Activated CD8-positive, alpha-beta memory T cell treated with anti-CD3 and anti-CD28 coated beads, Interleukin-2, amount 50 U/mL, for 48 hours (primary cell): ENCODE results near the gene GSTO2.

ENCODE experiments used
- DNase-seq: peaks from one replicate; pipeline ENCODE4 v3.0.0-alpha.2; 2020

GSTO2 gene

DNA sequence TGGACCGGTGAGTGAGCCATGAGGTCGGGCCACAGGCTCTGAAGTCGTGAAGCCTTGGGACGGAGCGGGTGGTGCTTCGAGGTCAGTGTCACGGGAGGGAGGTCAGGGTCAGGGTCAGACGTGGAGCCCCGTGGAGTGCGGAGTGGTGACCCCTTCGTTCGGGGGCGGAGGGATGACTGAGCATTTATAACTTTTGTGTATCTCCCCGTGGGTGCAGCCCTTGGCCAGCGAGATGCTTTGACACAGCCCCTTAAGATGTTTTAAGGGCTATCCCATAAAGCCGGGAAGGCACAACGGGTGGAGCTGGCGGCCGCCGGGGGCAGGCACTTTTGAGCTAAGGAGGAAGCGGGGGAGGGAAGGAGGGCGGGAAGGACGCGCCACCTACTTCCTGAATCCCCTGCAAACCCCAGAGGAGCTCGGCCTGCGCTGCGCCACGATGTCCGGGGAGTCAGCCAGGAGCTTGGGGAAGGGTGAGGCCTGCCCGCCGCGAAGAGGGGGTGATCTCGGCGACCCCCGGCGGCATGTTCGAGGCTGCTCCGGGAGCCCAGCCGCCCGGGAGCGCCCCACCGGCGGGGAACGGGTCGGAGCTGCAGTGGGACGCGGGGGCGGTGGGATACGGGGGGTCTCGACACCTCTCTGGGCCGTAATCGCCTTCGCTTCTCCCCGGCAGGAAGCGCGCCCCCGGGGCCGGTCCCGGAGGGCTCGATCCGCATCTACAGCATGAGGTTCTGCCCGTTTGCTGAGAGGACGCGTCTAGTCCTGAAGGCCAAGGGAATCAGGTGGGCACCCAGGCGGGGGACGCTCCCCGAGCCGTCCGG, 14.3 kb upstream of the GSTO2 start, which contains the start of gene GSTO1:
TSS of gene GSTO1 (plus strand) at position 400 of the 818 bp plus-strand sequence. CDS start at position 437, 37 bp downstream.
- peak; percentile 79 for DNase-seq

- no peak for DNase-seq
These were observed 13.5 kb upstream of the GSTO2 start for GRCh38 chr10:104255311-104255981.

DNA sequence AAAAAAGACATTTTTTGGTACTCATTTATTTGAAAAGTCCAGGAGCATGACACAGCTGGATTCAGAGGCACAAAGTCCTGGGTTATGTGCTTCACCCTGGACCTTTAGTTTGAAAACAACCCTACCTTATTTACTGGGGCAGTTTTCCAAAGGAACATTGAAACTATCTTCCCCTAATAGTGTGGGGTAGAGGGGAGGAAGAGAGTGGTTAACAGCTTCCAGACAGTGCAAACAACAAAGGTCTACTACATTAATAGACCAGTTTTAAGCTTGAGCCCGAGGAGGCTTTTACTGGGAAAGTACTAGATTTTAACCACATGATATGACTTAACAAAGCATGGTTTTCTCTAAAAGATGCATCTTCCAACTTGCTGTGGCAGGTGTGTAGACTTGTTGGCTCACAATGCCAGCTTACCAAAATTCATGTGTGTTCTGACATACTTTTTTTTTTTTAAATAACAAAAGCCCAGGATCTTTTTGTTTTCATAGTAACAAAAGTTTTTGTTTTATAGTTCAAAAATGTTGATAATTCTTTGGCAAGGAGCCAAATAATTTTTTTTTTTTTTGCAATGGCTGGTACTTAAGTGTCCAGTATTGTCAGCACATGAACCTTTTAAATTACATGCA, 12.5 kb upstream of the GSTO2 start:
- DNase-seq = no peak

DNA sequence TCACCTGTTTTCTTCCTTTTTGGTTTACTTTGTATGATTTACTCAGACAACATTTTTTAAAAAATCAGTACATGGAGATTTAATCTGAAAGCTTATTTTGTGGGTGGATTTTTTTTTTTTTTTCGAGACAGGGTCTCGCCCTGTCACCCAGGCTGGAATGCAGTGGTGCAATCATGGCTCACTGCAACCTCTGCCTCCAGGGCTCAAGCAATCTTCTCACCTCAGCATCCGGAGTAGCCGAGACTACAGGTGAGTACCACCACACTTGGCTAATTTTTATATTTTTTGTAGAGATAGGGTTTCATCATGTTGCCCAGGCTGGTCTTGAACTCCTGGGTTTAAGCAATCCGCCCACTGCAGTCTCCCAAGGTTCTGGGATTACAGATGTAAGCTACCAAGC, 11.7 kb upstream of the GSTO2 start:
- no peak for DNase-seq

- no peak for DNase-seq
These were observed 10.8 kb upstream of the GSTO2 start for GRCh38 chr10:104258209-104258608.

DNA sequence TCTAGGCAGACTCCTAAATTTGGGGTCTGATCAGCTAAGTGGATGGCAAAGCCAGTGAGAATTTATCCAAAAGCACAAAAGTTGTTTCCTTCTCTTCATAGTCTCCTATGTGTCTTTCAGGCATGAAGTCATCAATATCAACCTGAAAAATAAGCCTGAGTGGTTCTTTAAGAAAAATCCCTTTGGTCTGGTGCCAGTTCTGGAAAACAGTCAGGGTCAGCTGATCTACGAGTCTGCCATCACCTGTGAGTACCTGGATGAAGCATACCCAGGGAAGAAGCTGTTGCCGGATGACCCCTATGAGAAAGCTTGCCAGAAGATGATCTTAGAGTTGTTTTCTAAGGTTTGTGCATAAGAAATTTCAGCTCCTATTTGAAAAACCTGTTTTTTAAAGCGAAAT, 9.5 kb upstream of the GSTO2 start:
- no peak for DNase-seq

DNA sequence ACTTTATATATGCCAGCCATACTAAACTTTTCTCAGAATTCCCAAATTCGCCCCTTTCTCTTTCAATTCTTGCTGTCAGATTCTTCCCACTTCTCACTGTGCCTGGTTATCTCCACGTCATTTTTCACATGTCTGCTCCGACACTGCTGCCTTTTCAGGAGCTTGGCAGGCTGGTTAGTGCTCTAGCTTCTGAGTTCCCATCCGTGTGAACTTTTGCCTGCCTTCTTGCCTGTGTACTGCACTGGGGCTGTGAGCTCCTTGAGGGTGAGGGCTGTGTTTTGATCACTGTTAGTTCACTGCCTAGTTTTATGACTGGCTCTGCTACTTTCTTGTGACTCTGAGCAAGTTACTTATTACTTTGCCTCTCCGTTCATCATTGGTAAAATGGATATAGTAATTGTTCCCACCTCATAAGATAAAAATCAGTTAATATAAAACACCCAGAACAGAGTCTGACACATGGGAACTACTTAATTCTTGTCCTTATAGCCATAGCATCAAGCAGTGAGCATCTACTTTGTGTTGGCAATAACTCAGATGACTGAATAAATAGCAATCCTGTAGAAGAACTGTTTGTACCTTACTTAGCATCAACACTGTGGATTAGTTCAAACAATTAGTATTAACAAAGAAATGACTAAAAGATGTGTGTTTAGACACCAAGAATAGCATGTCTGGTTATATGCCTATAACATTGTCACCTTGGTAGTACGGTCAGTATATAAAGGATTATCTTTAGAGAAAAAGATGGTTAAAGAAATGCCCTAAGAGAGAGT, 8.8 kb upstream of the GSTO2 start:
- DNase-seq = no peak

DNA sequence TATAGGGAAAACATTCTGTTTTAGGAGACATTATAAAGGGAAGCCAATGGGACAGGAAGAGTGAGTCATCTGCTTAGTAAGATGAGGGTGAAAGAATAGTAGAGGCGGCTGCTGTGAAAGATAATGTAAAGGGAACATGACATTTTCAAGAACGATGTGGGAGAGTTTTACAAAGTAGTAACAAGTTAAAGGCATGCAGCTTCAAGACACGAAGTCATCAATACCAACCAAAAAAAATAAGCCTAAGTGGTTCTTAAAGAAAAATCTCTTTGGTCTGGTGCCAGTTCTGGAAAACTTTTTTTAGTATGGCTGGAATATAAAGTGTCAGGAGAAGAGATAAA, 8.2 kb upstream of the GSTO2 start:
- no peak for DNase-seq

GRCh38 chr10:104262055-104262454, 6.9 kb upstream of the GSTO2 start:
- no peak for DNase-seq

DNA sequence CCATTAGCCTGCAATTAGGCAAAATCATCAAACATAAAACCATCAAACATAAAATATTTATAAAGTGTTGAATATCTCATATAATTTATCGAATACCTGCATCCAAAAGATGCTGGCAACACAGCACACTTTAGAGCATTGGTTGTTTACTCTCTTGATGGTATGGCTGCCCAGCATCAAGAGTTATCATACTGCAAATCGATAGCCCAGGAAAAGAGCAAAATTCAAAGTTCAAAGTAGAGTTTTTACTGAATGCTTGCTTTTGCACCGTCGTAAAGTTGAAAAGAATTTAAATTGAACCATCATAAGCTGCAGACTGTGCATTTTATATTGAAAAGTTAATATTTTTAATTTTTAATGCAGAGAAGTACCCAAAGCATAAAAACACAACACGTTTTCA, 4.2 kb upstream of the GSTO2 start:
- no peak for DNase-seq

GRCh38 chr10:104267721-104268404, 1.1 kb upstream of the GSTO2 start:
- peak; percentile 66 for DNase-seq

DNA sequence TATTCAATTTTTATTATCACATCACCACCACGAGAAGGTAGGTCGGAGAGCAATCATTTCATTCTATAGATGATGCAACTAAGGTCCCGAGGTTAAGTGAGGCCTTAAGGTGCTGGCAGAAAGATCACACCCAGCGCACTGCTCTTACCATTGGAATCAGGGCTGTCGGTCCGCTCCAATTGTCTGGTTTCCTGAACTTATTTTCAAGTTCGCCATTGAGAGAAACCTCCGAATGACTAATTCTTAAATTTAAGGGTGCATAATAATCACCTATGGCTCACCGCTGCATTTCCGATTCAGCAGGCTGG, 625 bp upstream of the GSTO2 start:
- no peak for DNase-seq

DNA sequence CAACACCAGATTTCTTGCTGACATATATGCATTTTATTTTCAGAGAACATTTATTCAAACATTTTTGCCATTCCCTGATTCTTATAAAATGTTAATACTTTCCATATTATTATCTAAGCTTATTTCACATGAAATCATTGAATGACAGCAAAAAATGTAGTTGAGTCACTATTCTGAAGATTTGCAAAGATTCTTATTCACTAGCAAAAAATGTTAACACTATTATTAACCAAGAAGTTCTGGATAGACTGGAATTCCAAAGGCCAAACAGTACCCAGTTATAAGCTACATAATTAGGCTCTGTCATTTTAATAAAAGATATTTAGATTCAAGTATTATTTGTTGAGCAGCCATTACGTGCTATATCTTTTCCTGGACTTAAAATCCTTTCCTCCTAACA, 4.3 kb downstream of the GSTO2 start:
- DNase-seq = no peak

- no peak for DNase-seq
These were observed 5.1 kb downstream of the GSTO2 start for GRCh38 chr10:104273899-104274575.

DNA sequence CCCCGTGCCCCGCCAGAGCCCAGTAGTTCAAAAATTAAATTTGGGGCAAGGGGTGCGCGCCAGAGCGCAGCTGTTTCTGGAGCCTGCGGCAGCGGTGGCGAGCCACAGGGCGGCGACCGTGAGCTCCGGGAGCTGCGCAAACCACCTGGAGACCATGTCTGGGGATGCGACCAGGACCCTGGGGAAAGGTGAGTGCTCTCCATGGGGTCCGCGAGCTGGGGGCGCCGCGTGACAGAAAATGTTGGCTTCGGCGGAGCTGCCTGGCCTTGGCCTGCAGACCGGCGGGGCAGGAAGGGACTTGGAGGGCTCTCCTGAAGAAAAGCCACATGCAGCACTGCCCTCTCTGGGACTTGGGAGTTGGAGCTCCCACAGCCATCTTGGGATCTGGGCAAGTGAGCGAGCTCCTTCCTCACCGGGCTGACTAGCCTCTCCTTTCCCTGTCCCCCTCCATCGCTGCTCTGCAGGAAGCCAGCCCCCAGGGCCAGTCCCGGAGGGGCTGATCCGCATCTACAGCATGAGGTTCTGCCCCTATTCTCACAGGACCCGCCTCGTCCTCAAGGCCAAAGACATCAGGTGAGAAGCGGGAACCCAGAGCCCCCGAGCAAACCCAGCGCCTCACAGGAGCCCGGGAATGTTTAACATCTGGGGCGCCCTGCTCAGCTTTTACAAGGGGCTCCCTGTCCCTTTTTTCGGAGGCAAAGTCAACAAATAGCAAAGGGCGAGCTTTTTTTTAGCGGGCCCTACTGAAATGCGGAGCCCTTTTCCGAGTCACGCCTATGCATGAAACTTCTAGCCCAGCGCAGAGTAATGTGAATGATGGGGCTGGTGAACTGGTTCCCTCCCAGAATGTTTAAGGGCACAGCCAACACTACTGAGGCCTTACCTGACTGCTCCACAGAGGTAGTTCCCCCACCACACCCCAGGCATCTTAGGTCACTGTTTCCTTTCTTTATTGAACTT, 6.1 kb downstream of the GSTO2 start:
- peak; percentile 77 for DNase-seq

DNA sequence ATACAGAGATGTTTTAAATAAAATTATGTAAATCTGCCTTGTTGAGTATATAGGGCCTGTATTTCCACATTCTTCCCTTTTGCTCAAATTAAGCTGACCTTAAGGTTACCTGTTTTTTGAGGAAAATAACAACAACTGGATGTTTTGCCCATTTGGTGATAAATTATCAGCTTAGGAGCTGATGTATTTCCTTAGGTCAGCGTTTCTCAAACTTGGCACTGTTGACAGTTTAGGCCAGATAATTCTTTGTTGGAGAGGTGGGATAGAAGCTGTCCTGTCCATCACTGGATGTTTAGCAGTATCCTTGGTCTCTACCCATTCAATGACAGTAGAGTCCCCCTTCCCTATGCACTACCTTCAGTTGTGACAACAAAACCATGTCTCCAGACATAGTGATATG, 7.2 kb downstream of the GSTO2 start:
- no peak for DNase-seq

DNA sequence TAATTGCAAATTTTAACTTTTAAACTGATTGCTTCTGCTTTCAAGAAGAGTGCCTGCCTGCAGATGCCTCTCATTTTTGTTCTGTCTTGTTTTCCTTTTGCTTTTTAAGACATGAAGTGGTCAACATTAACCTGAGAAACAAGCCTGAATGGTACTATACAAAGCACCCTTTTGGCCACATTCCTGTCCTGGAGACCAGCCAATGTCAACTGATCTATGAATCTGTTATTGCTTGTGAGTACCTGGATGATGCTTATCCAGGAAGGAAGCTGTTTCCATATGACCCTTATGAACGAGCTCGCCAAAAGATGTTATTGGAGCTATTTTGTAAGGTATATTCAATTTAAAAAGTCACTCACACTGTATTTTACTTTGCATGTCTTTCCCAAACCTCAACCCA, 8.8 kb downstream of the GSTO2 start:
- no peak for DNase-seq

DNA sequence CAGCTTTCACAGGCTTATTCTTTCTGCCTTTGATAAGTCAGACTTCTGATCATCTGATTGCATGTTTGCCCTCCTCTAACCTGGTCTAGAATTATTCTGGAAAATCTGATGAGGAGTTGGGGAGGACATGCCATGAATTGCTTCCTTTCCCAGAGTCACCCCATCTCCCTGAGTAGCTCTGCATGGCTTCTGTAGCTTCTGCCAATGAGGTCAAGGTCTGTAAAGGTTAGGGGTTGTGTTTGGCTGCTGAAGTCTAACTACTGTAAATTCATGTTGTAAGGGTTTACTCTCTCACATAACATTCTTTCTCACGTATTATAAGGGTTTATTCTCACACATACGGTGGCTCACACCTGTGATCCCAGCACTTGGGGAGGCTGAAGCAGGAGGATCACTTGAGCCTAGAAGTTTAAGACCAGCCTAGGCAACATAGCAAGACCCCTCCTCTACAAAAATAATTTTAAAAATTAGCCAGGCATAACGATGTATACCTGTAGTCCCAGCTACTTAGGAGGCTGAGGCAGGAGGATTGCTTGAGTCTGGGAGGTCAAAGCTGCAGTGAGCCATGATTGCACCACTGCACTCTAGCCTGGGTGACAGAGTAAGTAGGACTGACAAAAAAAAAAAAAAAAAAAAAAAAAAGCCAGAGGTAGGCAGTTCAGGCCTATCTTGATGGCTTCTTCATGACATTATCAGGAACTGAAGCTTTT, 10.7 kb downstream of the GSTO2 start:
- DNase-seq = no peak

DNA sequence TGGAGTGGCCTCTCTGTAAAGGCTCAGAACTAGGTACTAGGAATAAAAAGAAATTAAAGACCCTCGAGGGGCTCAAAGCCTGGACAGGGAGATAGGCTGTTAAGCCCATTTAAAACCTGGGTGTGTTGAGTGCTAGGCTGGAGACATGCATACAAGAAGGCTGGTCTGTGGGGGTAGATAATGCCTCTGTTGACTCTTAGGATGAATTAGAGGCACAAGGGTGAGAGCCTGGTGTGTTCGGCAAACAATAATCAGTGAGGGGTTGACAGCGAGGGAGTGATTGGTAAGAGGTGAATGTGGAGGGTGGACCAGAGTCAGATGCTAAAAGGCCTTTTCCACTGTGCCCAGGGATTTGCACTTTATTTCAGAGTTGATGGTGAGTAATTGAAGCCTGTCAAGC, 12.7 kb downstream of the GSTO2 start:
- DNase-seq = no peak

GRCh38 chr10:104284846-104285245, 15.9 kb downstream of the GSTO2 start:
- no peak for DNase-seq
